GM12865 (cell line): ENCODE measurements around the gene MAML3.
"Not testable (repeated sequence)": the region's sequence is repeated elsewhere in the genome, so short reads cannot be mapped to it uniquely, and the experiment has no call there.

Experiments used
- DNase-seq: peaks from one replicate; pipeline ENCODE4 v3.0.0; 2010; ENCODE audit warnings: low read depth
- H3K4me3 ChIP-seq: 2 replicates; pipeline ENCODE4 v1.5.1; 2011; ENCODE audit warnings: mild to moderate bottlenecking, low read depth, low read length, control low read depth
- CTCF ChIP-seq: IDR thresholded peaks from 2 replicates; pipeline ENCODE4 v1.5.1; 2011; ENCODE audit warnings: low read length, control low read depth, low read depth, inconsistent platforms; ENCODE audit not compliant: insufficient read depth; ENCODE audit errors: missing control alignments

MAML3 gene

DNA sequence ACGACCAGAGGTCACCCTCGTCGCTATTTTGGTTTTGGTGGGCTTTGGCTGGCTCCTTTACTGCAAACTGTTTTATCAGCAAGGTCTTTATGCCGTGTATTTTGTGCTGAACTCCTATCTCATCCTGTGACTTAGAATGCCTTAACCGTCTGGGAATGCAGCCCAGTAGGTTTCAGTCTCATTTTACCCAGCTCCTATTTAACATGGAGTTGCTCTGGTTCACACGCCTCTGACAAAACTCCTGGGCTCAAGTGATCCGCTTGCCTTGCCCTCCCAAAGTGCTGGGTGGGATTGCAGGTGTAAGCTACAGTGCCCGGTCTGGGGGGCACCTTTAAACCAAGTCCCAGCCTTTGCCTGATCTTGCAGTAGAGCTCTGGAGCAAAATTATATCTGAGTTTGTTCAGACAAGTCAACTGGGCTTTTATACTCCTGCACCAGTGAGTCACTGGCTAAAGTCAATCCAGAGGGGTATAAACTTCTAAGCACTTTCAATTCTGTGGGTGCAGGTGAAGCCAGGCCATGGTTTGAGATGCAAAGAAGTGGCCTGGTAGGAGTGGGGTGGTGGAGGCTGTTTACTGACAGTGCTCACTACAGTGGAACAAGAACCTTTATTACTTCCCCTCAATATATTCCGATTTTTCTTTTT is 438.1 kb downstream of the MAML3 start:
- TF ChIP-seq CTCF, result no peak
- no peak for DNase-seq
- no peak overlapping the region for H3K4me3 ChIP-seq

- DNase-seq, result no peak
- TF ChIP-seq CTCF, result no peak
- H3K4me3 ChIP-seq, result no peak overlapping the region
Observed at GRCh38 chr4:139712882-139713281, 441.1 kb downstream of the MAML3 start.

GRCh38 chr4:139711461-139711860 is 442.5 kb downstream of the MAML3 start:
- DNase-seq, result no peak
- TF ChIP-seq CTCF, result no peak
- no peak overlapping the region for H3K4me3 ChIP-seq

- no peak for TF ChIP-seq CTCF
- DNase-seq, result no peak
- no peak overlapping the region for H3K4me3 ChIP-seq
Observed at GRCh38 chr4:139710073-139710472, 443.9 kb downstream of the MAML3 start.

DNA sequence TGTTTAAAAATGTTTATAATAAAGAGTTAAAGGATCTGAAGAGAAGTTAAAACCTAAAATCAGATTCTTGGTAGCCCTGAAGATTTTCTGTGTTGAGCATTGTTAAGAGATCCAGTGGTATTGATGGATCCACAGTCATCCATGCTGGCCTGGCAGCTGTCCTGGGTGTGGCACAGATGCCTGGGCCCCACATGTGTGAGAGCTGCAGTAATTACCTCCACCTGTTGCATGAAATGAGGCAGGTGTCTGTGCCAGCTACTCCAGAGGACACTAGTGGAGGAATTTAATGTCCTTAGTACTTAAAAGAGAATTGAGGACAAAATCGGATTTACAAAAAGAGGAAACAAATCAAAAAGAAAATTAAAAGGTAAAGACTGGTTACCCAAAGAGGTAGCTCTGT is 444.3 kb downstream of the MAML3 start:
- TF ChIP-seq CTCF, result no peak
- DNase-seq, result no peak
- no peak overlapping the region for H3K4me3 ChIP-seq

- peak; percentile 7 for TF ChIP-seq CTCF
- DNase-seq, result no peak
- H3K4me3 ChIP-seq, result no peak overlapping the region
Observed at GRCh38 chr4:139704915-139705485, 449.0 kb downstream of the MAML3 start.

- peak; percentile 19 for DNase-seq
- no peak overlapping the region for H3K4me3 ChIP-seq
- TF ChIP-seq CTCF, result no peak
Observed at GRCh38 chr4:139700568-139700967, 453.4 kb downstream of the MAML3 start.

- not testable (repeated sequence) for H3K4me3 ChIP-seq, DNase-seq
Observed at GRCh38 chr4:139698167-139698925, 455.6 kb downstream of the MAML3 start.
